Measurements from ENCODE around the gene ADAMTS3.

DNA sequence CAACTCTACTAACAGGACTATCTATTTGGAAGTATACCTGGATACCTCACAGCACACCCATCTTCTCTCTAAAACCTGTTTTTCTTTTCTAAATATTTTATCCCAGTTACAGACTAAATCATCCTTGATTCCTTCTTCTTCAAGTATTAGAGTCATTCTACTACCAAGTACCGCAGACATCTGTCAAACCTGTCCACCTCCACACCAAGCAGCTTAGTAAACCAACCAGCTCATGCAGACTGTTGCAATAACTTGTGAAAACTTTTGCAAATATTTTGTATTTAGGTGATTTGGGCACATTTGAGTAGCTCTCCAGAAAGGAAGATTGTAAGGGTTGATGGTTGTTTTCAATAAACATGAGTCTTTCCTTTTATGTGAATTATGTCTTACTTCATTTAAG, 238.6 kb downstream of the ADAMTS3 start:
- TF ChIP-seq, protein P1, sequence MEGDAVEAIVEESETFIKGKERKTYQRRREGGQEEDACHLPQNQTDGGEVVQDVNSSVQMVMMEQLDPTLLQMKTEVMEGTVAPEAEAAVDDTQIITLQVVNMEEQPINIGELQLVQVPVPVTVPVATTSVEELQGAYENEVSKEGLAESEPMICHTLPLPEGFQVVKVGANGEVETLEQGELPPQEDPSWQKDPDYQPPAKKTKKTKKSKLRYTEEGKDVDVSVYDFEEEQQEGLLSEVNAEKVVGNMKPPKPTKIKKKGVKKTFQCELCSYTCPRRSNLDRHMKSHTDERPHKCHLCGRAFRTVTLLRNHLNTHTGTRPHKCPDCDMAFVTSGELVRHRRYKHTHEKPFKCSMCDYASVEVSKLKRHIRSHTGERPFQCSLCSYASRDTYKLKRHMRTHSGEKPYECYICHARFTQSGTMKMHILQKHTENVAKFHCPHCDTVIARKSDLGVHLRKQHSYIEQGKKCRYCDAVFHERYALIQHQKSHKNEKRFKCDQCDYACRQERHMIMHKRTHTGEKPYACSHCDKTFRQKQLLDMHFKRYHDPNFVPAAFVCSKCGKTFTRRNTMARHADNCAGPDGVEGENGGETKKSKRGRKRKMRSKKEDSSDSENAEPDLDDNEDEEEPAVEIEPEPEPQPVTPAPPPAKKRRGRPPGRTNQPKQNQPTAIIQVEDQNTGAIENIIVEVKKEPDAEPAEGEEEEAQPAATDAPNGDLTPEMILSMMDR (conservative IDR thresholded peaks at IDR 0.05; ENCODE audit: low read length) = no peak
- TF ChIP-seq EZH2phosphoT487 (IDR thresholded peaks at IDR 0.05; ENCODE audit: borderline replicate concordance, low read depth, low read length) = no peak

All from OCI-LY7 (cell line).